ENCODE data around the gene LAMA2.
A peak's percentile ranks its signal among the peaks of the same experiment; 100 is the strongest.

The LAMA2 gene

DNA sequence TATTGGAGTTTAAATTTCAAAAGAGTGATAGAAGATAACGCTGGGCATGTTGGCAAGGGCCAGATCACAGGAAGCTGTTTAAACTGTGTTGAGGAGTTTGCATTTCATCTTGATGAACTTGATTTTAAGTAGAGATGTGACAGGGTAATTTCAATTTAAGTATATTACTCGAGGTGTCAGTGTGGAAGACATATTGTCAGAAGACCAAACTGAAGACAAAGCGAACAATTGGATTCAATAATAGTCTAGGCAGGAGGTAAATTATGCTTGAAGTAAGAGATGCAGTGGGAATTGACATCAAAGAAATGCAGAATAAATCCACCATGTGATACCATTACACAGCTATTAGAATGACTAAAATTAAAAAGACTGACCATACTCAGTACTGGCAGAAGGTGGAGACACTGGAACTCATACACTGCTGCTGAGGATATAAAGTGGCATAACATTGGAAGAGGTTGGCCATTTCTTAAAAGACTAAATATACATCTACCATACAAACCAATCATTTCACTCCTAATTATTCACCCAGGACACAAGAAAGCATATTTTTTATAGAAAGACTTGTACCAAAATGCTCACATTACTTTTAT lies 586.2 kb downstream of the LAMA2 start:
- no peak for FAIRE-seq

DNA sequence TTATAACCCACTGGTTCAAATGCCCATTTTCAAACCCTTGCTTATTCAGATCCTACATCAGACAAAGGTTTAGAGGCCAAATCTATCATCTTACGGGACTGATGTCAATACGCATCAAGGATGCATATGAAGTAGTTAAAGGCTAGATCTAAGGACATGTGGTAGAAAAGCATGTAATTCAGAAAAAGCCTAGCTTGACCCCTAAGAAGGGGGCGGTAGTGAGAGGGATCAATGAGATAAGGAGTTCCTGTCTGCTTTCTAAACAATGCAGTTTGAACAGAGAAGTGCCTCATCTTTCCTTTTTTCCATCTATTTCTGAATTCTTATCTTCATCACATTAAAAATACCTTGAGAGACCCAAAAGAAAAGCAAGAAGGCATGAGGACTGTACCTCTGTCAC lies 589.3 kb downstream of the LAMA2 start:
- no peak for FAIRE-seq

DNA sequence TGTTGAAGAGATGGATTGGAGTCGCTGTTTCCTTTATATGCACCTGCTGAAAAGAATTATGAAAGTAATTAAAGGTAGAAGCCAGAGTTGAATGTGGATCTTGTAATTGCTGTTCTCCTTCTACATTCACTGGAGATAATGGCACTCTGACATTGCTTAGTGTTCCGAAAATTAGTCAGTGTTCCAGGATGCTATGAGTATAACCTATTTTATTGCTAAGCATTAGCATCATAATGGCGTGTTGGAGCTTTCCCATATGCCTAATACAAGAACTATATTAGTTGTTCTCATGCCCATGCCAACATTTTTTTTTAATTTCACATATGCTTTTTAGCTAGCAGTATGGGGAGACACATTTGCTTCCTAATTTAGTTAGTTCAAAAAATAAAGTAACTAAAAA lies 590.6 kb downstream of the LAMA2 start:
- FAIRE-seq, result no peak

DNA sequence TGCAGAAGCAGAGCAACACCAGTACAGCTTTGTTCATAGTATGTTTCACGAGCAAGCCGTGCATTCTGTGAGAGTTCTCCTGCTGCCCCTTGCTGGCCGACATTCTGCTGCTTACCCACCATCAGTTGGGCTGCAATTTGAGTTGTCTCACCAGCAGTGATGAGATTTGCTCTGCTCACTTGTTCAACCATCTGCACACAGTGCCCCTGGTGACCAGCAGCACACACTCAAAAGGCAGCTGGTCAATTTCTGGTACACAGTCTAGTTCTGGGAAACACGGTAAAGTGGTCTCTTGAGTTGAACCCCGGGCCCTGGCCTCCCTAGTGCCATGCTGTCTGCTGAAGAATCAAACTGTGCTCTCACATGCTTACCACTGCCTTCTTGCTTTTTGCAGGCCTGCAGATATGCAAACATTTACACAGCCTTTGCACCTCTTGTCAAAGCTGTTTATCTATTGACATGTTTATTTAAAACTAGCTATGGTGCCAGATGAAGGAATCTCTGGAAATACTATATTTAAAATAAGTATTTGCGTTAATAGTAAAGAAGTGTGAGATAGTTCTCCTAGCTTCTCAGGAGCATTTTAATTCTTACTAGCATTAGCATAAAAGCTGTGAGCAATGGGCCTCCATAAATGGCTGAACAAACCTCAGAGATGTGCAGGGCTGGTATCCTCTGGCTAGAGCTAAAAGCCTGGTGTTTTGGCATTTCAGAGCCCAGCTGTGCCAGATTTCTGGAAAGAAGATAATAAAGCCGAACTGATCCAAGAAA lies 592.7 kb downstream of the LAMA2 start:
- FAIRE-seq, result no peak

DNA sequence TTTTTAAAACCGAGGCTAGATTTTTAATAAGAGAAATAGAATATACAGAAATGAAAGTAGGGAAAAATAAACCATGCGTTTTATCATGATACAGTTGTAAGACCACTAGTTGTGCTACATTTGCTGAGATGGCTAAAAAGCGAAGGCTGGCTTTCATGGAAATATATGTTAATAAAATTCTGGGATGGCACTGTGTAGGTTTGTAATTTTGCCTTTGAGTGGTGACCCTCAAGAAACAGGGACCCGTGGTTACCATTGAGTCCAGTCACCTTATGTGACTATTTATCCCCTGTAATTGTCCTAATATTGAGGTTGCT lies 593.3 kb downstream of the LAMA2 start:
- no peak for FAIRE-seq

DNA sequence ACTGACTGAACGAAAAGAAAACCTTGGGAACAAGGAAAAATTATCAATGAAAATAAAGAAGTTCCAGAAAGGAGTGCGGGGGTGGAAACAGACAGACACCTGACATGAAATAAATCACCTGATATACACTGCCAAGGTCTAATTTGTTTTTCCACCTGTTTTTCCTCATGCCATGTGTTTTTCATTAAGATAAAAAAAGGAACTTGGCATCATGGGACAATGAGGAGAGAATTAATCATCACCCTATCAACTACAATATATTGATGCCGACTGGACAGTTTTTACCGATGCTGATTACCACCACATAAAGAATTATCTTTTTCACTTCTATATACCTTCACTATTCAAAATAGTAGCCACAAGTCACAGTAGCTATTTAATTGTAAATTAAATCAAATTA lies 593.9 kb downstream of the LAMA2 start:
- no peak for FAIRE-seq

DNA sequence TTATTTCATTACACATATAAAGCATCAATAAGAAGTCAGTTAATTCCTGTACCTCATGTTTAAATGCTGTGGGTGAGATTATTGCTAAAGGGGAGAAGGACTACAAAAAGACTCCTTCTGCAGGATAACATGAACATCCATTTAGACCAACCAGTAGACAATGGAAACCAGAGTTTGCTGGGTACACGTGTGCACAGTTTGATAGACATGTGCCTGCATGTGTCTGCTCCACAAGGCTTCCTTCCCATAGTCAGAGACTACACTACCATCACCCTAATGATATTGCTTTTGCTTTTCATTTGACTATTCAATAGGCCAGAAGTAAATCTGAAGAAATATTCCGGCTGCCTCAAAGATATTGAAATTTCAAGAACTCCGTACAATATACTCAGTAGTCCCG lies 595.4 kb downstream of the LAMA2 start:
- FAIRE-seq, result no peak

DNA sequence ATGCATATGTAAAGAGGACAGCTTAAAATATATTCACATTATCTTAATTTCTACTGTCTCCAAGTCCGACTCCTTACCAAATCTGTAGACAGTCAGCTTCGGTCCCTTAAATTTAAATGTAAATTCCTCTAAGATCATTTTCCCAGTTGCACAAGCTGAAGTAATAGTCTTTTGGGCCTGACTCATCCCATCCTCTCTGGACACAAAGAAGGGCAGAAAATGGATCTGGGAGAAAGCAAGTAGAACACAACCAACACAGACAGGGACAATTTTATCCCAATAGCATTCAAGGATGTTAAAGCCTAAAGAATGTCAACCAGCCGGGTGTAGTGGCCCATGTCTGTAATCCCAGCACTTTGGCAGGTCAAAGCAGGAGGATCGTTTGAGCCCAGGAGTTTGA lies 598.8 kb downstream of the LAMA2 start:
- no peak for FAIRE-seq

DNA sequence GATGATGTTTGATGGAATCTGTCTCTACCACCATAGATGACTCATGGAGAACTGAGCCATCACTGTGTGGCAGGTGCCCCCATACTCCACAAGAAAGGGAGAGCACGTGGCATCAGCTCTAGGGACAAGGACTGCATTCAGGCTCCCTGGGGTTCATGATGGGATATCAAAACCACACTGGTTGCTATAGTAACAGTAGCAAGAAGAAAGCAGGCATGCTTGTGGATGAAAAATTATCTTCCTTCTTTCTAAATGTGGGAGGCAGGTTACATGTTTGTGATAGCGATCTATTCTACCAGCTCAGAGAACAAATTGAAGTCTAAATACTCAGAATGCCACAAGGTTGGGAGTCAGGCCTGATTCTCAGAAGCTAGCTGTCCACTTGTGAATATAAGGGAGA lies 602.8 kb downstream of the LAMA2 start:
- FAIRE-seq, result no peak

DNA sequence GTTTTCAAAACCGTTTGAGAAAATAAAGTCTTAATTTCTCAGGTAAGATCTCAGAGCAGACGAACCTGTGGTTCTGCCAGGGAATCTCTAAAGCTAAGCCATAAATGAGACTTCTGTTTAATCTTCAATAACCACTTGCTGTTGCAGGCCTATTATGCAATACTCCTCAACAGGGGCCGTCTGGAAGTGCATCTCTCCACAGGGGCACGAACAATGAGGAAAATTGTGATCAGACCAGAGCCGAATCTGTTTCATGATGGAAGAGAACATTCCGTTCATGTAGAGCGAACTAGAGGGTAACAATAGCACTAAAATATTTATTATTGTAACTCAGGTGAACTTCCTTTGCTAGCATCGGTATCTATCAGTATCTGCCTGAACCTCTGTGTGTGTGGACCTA lies 603.4 kb downstream of the LAMA2 start:
- FAIRE-seq, result no peak

DNA sequence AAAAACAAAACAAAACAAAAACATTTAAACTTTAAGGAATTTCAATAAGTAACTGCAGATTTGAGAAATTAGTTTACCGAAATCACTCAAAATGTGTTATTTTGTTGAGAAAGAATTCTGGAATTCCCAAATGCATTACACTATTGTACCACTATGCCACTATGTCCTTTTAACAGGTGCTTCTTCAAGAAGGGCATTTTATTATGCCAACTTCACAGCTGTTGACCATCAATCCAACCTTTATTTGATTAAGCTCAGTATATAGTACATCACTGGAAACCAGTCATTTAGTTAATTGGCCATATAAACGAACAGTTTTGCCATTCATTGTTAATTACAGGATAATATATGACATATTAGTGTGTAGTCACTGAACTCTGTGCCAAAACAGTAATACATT lies 605.4 kb downstream of the LAMA2 start:
- no peak for FAIRE-seq

DNA sequence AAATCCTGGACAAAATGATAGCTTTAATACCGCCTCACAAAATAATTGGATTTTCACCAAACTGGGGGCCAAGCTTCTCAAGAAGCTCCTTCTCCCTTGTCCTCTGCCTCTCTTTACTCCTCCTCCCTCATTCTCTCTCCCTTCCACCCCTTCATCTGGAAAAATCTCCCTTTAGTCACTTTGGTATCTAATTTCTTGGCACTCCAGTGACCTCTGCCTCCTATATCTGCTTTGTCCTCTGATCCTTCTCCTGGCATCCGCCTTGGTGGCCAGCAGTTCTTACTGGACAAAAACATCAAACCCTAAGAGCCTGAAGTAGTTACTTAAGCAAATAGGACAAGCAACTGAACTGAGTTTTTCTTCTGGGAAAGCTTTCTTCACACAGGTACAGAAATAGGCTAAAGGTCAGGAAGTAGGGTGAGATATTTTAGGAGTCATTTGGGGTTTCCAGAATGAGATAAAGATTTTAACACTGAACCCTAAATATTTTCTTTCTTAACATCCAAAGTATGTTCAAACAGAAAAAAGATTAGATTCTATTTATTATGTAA lies 606.4 kb downstream of the LAMA2 start:
- FAIRE-seq, result no peak

DNA sequence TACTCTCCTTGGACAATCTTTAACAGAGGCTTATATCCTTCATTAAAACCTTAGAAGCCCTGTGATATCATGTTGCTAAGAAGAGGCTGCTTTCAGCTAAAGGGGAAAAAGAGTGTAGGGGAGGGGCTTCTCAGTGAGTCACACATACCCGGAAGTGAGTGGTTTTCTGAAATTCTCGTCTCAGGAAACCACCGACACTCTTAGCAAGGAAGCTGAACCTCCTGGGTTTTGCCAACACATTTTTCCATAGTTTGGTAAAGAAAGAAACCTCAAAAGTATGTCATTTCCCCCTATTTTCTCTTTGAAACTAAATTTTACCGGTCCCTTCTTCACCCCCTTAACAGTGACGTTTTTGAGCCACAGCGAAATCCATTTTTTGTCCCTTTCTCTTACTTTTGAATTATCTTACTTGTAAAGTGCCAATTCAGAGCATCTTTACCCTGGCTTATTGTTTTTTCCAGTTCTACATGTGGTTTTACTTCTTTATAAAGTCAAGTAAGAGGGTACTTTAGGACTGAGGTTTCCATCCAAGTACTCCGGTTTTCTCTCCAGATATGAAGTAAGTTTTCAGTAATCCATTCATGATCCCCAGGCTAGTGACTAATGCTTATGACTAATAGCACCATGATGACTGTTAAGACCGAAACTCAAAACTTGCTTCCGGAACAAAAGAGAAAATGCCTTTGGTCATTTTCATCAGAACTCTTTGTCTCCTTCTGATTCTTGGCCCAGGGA lies 607.8 kb downstream of the LAMA2 start:
- FAIRE-seq, result no peak

DNA sequence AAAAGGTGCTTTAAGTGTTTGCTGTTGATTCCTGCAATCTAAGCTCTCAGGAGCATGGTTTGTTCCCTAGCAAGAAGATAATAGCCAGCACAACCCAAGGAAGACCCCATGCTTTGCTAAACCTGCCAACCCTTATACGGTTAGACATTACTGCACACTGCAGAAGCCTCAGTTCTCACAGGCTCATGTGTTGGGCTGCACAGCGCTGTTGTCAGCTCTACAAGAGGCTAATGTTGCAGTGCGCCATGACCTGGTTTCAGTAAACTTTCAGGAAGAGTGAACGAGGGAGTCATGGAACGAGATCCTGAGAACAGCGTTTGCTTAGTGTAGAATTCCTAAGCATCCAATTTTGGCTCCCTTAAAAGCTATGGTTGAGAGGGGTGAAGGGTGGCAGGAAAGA lies 608.5 kb downstream of the LAMA2 start:
- no peak for FAIRE-seq

DNA sequence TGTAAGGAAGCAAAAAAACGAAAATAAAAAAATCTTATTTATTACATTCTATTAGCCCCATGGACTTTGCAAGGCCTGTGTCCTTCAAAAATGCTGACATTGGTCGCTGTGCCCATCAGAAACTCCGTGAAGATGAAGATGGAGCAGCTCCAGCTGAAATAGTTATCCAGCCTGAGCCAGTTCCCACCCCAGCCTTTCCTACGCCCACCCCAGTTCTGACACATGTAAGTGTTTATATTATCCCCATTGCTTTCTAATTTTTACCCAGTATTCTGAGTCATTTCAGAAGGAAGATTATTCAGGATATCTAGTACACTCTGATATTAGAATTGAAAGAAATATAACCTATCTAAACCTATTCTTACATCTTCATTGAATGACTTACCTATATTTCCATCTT lies 609.3 kb downstream of the LAMA2 start:
- FAIRE-seq, result no peak

DNA sequence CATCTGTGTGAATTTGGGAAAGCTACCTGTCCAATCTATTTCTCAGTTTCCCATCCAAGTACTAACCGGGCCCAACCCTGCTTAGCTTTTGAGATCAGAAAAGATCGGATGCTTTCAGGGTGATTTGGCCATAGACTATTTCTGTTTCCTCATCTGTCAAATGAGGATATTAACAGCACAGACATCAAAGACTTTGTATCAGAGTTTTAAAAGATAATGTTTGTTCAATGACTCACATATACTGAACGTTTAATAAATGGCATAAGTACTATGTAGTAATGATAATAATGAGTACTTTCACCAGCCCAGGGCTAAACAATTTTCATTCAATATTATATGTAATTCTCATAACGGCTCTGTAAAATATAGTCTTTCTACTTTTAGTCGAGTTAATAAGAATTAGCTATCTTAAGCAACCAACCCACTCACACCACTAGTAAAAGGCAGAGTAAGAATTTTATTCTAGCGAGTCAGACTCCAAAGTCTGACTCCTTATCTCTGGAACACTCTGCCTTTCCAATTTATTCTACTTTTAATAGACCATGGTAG lies 610.5 kb downstream of the LAMA2 start:
- no peak for FAIRE-seq

DNA sequence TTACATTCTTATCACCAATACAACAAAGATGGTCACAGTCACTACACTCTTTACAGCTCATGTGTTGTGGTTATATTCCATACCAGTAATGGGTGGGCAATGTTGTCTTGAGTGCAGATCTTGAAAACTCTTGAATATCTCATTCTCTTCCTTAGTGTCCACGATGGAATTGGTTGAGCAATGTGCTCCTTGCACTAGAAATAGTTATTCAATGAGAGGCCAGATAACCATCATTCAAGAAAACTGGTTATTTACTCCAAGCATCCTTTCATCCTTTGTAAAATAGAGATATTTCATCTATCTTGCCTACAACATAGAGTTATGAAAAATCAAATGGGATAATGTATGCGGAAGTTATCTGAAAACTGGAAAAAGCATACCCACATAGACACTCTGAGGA lies 611.2 kb downstream of the LAMA2 start:
- FAIRE-seq, result no peak

DNA sequence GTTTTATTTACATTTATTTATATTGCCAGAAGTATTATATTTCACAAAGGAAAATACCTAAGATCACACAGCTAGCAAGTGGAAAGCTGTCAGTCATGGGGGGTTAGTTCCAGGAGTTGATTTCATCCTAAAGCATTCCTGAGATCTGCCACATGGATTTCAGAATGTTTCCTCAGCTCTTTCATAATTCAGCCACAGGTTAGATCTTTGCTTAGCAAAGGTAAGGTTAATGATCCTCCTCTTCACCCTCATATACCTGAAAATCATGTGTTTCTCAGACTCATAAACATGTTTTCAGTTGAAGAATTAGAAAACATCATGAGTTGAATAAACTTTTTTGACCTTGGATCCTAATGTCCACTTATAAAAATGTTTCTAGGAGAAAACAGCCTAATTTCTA lies 611.6 kb downstream of the LAMA2 start:
- FAIRE-seq, result no peak

DNA sequence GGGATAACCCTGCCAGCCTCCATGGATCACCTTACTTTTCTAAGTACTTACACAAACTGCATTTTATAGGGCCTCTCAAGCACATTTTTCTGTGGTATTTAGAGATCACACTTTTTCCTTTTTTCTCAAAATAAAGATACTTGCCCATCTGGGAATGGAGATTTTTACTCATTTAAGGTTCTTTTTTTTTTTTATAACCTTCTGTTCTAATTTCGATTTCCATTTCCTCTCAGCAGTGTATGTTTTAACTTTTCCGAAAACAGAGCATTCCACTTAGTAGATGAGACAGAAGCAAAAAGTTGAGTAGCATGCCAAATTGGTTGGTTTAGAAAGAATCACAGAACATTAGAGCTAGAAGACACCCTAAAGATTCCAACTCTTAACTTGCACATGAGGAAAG lies 612.7 kb downstream of the LAMA2 start:
- FAIRE-seq, result no peak

DNA sequence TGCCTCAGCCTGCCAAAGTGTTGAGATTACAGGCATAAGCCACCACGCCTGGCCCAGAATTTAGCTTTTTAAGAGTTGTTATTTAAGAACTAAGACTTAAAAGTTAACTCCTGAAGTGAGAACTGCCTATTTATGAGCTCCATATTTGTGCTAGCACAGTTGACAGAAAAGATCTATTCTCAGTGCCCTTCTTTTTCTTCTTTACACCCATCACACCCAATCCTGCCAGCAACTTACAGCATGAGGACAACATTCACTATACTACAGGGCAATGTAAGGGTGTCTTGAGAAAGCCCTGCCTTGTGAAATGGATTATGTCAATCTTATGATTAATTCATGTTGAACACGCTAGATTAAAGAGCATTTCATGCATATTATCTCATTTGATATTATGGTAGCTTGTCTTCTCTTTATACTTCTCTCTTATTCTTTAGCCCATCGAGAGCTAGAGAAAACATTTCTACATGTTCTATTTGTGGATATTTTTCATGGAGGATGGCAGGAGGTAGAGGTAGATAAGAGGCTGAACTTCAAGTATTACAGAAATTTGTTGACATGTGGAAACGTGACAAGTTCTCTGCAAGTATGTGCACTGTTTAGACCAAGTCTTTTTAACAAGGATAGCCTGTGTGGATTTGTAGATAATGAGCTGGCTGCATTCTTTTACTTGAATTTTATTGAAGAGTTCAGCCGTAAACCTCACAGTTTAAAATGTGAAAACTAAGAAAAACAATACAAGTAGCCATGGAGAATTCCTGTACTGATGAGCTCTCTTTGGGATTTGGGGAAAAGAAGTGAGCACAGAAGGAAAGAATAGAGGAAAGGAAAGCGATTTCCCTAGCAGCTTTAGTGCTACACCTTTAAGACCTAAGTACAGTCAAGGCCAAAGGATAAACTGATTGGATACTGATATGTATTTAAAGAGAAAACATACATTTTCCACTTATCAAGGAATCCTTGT lies 614.8 kb downstream of the LAMA2 start:
- no peak for FAIRE-seq

DNA sequence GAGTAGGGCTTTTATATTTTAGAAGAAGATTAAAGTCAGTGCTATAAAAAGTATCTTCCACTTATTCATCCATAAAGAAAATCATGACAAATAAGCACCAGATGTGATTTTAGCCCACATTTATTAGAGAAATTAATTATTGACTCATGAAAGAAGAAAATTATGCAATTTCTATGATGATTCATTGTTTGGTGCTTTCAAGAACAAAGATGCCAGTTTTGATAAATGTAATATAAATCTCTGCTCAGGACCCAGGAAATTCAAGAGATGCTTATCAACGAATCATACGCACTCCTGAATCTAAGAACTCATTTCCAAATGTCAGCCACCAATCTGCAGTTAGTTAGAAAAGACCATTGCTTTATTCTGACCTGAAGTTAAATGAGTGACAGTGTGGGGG lies 615.6 kb downstream of the LAMA2 start:
- FAIRE-seq, result no peak

DNA sequence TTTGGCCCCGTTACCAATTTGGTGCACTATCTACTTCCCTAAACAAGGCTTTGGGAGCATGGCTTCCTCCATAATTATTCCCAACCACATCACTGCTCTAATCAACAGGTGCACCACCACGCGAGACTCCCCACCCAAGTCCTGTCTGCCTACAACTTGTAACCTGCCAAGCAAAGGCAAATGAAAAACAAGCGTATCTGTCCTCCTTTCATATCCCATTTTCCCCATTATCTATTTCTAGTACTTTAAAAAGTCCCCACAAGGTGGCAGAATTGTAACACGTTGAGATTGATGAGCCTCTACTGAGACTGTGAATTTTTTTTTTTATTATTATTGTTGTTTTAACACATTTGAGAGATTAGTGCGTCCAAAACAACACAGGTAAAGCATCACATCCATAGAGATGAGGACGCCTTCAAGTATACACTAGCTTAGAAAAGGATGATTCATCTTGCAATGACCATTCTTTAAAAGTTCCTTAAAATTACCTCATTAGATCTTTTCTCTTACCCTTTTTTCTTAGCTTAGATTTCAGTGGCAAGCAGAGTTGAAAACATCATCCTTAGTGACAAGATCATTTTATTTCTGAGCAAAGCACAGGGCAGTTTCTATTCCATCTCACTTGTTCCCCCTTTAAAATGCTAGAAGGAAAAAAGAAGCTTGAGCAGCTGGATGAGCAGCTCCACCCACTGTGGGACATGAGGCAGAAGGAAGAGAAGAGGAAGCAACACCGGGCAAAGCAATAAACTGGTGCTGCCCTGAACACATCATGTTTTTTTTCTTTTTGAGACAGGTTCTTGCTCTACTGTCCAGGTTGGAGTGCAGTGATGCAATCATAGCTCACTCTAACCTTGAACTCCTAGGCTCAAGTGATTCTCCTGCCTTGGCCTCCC lies 616.3 kb downstream of the LAMA2 start:
- peak; percentile 15 for FAIRE-seq

All from TTC549 (cell line).